Testis (tissue), 3 donors: ENCODE measurements around the gene EBP. TPM values are rescaled to one million over a fixed set of nuclear protein-coding genes. Genes with fewer than 3 reads are reported as not detected.

Experiments used
- DNase-seq: peaks from one replicate; pipeline ENCODE4 v3.0.0-alpha.2; 2019
- H3K27ac ChIP-seq, 2 donors: fragments of 200-600 bp; sonication (generic); one replicate each; pipeline ENCODE4 v1.5.1; 2019
- H3K27me3 ChIP-seq: fragments of 200-600 bp; sonication (generic); one replicate; pipeline ENCODE4 v1.5.1; 2019
- H3K36me3 ChIP-seq: fragments of 200-600 bp; sonication (generic); one replicate; pipeline ENCODE4 v1.5.1; 2017; ENCODE audit warnings: low read depth; ENCODE audit errors: missing control alignments
- H3K4me1 ChIP-seq: fragments of 200-600 bp; sonication (generic); one replicate; pipeline ENCODE4 v1.5.1; 2019
- H3K4me3 ChIP-seq, 2 donors: fragments of 200-600 bp; sonication (generic); one replicate each; pipeline ENCODE4 v1.5.1; 2017 to 2019
- H3K9me3 ChIP-seq: fragments of 200-600 bp; sonication (generic); one replicate; pipeline ENCODE4 v1.5.1; 2017
- CTCF ChIP-seq, 3 experiments: fragments of 450-650 bp in 2 of 3; fragments of 200-600 bp in 1 of 3; sonication (generic) in 1 of 3; IDR thresholded peaks; one replicate each; pipeline ENCODE4 v1.5.1; 2016 to 2019; ENCODE audit warnings: antibody characterized with exemption in 3 of 3, mild to moderate bottlenecking in 2 of 3, moderate library complexity in 1 of 3
- POLR2A ChIP-seq: fragments of 450-650 bp; IDR thresholded peaks from one replicate; pipeline ENCODE4 v1.6.1; 2017; ENCODE audit warnings: antibody characterized with exemption, mild to moderate bottlenecking, moderate library complexity
- WGBS, 2 donors: methylation state at CpG; one replicate each; pipeline ENCODE4 v1.1.5; 2018; 5-methylcytosine and 5-hydroxymethylcytosine counted together
- intact Hi-C: fragments of 100-400 bp; cut with DNase I; formaldehyde crosslinking; loops from one replicate; pipeline ENCODE4 v1.15.1; 2023; ENCODE audit warnings: low total_unique reads
- polyA plus RNA-seq: library from polyadenylated mRNA; stranded (reverse); fragments of 350-450 nt; fragmentation: Illumina TruSeq; extraction: RNeasy Lipid Tissue Mini Kit (QIAGEN cat#74804); gene quantifications from one replicate; pipeline ENCODE4 v1.2.3, GENCODE V29; 2014; ENCODE audit warnings: low read depth, low replicate concordance; ENCODE audit not compliant: insufficient read depth
- total RNA-seq, 2 donors: library from RNA; depleted of rRNA; stranded (reverse); fragments of >200 nt; gene quantifications; one replicate each; pipeline ENCODE4 v1.2.3, GENCODE V29; 2016

The EBP gene
- total and polyA plus RNA-seq, 3 donors from 2014 or later, result 30.4 to 61.0 (median 48.8) TPM

- intact Hi-C loops, result no loop called here
- Histone ChIP-seq H3K4me1 (no peaks in the 10 kb centered on the region), H3K9me3 (no peaks in the 10 kb centered on the region), H3K4me3 (no peak overlapping the region), H3K27me3 (no peaks in the 10 kb centered on the region), H3K36me3 (no peaks in the 10 kb centered on the region), H3K27ac (no peak overlapping the region)
- 95 to 98% methylated on average over 11 to 18 of the region's 20 CpGs for WGBS, 2 donors
- TF ChIP-seq POLR2A, result no peak
- no peak for TF ChIP-seq CTCF (IDR thresholded peaks at IDR 0.05)
- no peak for DNase-seq
Measured at GRCh38 chrX:48512371-48512935, 9.2 kb upstream of the EBP start.

- no peaks in the 10 kb centered on the region for H3K36me3 ChIP-seq
- no peaks in the 10 kb centered on the region for H3K27me3 ChIP-seq
- no peak overlapping the region for H3K27ac ChIP-seq
- no peaks in the 10 kb centered on the region for H3K9me3 ChIP-seq
- H3K4me3 ChIP-seq, result no peak overlapping the region
- intact Hi-C loops, result no loop called here
- TF ChIP-seq POLR2A, result no peak
- TF ChIP-seq CTCF (IDR thresholded peaks at IDR 0.05), result no peak
- DNase-seq, result no peak
- WGBS, 2 donors, result 86% methylated on average over 3 of the region's 4 CpGs; no CpG with 5 or more reads in 1 of the 2 donors
- H3K4me1 ChIP-seq, result no peaks in the 10 kb centered on the region
Measured at GRCh38 chrX:48513670-48514069, 7.9 kb upstream of the EBP start.

GRCh38 chrX:48514126-48514806 lies 7.3 kb upstream of the EBP start:
- intact Hi-C loops, result no loop called here
- Histone ChIP-seq H3K9me3 (no peaks in the 10 kb centered on the region), H3K27ac (no peak overlapping the region), H3K4me1 (no peaks in the 10 kb centered on the region), H3K27me3 (no peaks in the 10 kb centered on the region), H3K36me3 (no peaks in the 10 kb centered on the region), H3K4me3 (no peak overlapping the region)
- WGBS, 2 donors, result 84 to 92% methylated on average over 7 to 16 of the region's 16 CpGs
- no peak for DNase-seq
- no peak for TF ChIP-seq CTCF (IDR thresholded peaks at IDR 0.05)
- no peak for TF ChIP-seq POLR2A

GRCh38 chrX:48514868-48515460 lies 6.6 kb upstream of the EBP start:
- intact Hi-C loops, result no loop called here
- 94 to 98% methylated on average over 8 to 9 of the region's 9 CpGs for WGBS, 2 donors
- H3K4me1 ChIP-seq, result no peaks in the 10 kb centered on the region
- H3K4me3 ChIP-seq, result no peak overlapping the region
- DNase-seq, result no peak
- H3K36me3 ChIP-seq, result no peaks in the 10 kb centered on the region
- no peak overlapping the region for H3K27ac ChIP-seq
- H3K9me3 ChIP-seq, result no peaks in the 10 kb centered on the region
- H3K27me3 ChIP-seq, result no peaks in the 10 kb centered on the region
- no peak for TF ChIP-seq POLR2A
- TF ChIP-seq CTCF (IDR thresholded peaks at IDR 0.05), result no peak
